Liver (tissue), 9 donors: ENCODE measurements around the gene GRIK1. TPM values are rescaled to one million over a fixed set of nuclear protein-coding genes. Genes with fewer than 3 reads are reported as not detected.

Experiments used
- DNase-seq: peaks from one replicate; pipeline ENCODE4 v3.0.0-alpha.2; 2017; ENCODE audit warnings: low spot score
- H3K27ac ChIP-seq, 2 donors: one replicate each; pipeline ENCODE4 v1.7.0; 2013; ENCODE audit warnings: inconsistent platforms in 2 of 2, low read length in 2 of 2, control low read depth in 1 of 2, low read depth in 1 of 2, mild to moderate bottlenecking in 1 of 2
- H3K27me3 ChIP-seq, 4 donors: one replicate each; pipeline versions ENCODE4 v1.6.1 to v1.7.0; 2013; ENCODE audit warnings: low read length in 3 of 4, inconsistent platforms in 1 of 4, mild to moderate bottlenecking in 1 of 4, moderate library complexity in 1 of 4; ENCODE audit not compliant: control insufficient read depth in 4 of 4, insufficient read depth in 4 of 4
- H3K36me3 ChIP-seq, 4 donors: one replicate each; pipeline versions ENCODE4 v1.6.1 to v1.7.0; 2013; ENCODE audit warnings: low read length in 3 of 4, mild to moderate bottlenecking in 3 of 4, low read depth in 1 of 4, moderate library complexity in 1 of 4; ENCODE audit not compliant: control insufficient read depth in 4 of 4, insufficient read depth in 3 of 4
- H3K4me1 ChIP-seq, 4 donors: one replicate each; pipeline versions ENCODE4 v1.6.1 to v1.7.0; 2013; ENCODE audit warnings: low read length in 3 of 4, mild to moderate bottlenecking in 3 of 4, moderate library complexity in 1 of 4; ENCODE audit not compliant: control insufficient read depth in 4 of 4, insufficient read depth in 4 of 4
- H3K4me3 ChIP-seq, 3 donors: one replicate each; pipeline versions ENCODE4 v1.6.1 to v1.7.0; 2013; ENCODE audit warnings: low read length in 3 of 3, control low read depth in 1 of 3, low read depth in 1 of 3, mild to moderate bottlenecking in 1 of 3
- H3K9ac ChIP-seq, 2 donors: one replicate each; pipeline ENCODE4 v1.7.0; 2013; ENCODE audit warnings: low read length in 2 of 2, mild to moderate bottlenecking in 2 of 2, moderate library complexity in 2 of 2, control low read depth in 1 of 2, low read depth in 1 of 2
- H3K9me3 ChIP-seq, 4 donors: one replicate each; pipeline versions ENCODE4 v1.6.1 to v1.7.0; 2013; ENCODE audit warnings: low read length in 3 of 4; ENCODE audit not compliant: control insufficient read depth in 4 of 4
- EGR1 ChIP-seq, 2 donors: IDR thresholded peaks; 2 replicates each; pipeline ENCODE4 v1.6.1; 2016 to 2018; ENCODE audit warnings: antibody characterized with exemption in 2 of 2, low read depth in 2 of 2
- FOXA1 ChIP-seq: IDR thresholded peaks from 2 replicates; pipeline ENCODE4 v1.6.1; 2016; ENCODE audit warnings: antibody characterized with exemption
- FOXA2 ChIP-seq: IDR thresholded peaks from 2 replicates; pipeline ENCODE4 v1.6.1; 2016; ENCODE audit warnings: antibody characterized with exemption
- GABPA ChIP-seq, 2 donors: IDR thresholded peaks in 1 of 2; conservative IDR thresholded peaks in 1 of 2; 2 replicates each; pipeline ENCODE4 v1.6.1; 2016; ENCODE audit warnings: antibody characterized with exemption in 2 of 2, mild to moderate bottlenecking in 1 of 2, moderate library complexity in 1 of 2
- HNF4A ChIP-seq, 2 donors: conservative IDR thresholded peaks; 2 replicates each; pipeline ENCODE4 v1.6.1; 2016; ENCODE audit warnings: antibody characterized with exemption in 2 of 2, mild to moderate bottlenecking in 2 of 2
- HNF4G ChIP-seq: IDR thresholded peaks from 2 replicates; pipeline ENCODE4 v1.6.1; 2016; ENCODE audit warnings: antibody characterized with exemption
- JUND ChIP-seq, 2 donors: IDR thresholded peaks; 2 replicates each; pipeline ENCODE4 v1.6.1; 2016; ENCODE audit warnings: antibody characterized with exemption in 2 of 2
- NR2F2 ChIP-seq: IDR thresholded peaks from 2 replicates; pipeline ENCODE4 v1.6.1; 2016; ENCODE audit warnings: antibody characterized with exemption
- RAD21 ChIP-seq, 2 donors: IDR thresholded peaks; 2 replicates each; pipeline ENCODE4 v1.6.1; 2016; ENCODE audit warnings: antibody characterized with exemption in 2 of 2, mild to moderate bottlenecking in 2 of 2
- RXRA ChIP-seq, 2 donors: IDR thresholded peaks; 2 replicates each; pipeline ENCODE4 v1.6.1; 2017 to 2018; ENCODE audit warnings: antibody characterized with exemption in 2 of 2, mild to moderate bottlenecking in 1 of 2
- SP1 ChIP-seq: IDR thresholded peaks from 2 replicates; pipeline ENCODE4 v1.6.1; 2018; ENCODE audit warnings: antibody characterized with exemption, mild to moderate bottlenecking
- TAF1 ChIP-seq: conservative IDR thresholded peaks from 2 replicates; pipeline ENCODE4 v1.6.1; 2016; ENCODE audit warnings: antibody characterized with exemption, mild to moderate bottlenecking
- YY1 ChIP-seq: IDR thresholded peaks from 2 replicates; pipeline ENCODE4 v1.6.1; 2016; ENCODE audit warnings: antibody characterized with exemption, mild to moderate bottlenecking
- ZBTB33 ChIP-seq: IDR thresholded peaks from 2 replicates; pipeline ENCODE4 v1.6.1; 2016; ENCODE audit warnings: antibody characterized with exemption
- WGBS: extraction: QIAGEN DNeasy Blood & Tissue Kit; methylation state at CpG from one replicate; pipeline ENCODE4 v1.1.7; 2013; 5-methylcytosine and 5-hydroxymethylcytosine counted together
- polyA plus RNA-seq, 2 donors: library from polyadenylated mRNA; stranded (reverse) in 1 of 2; unstranded in 1 of 2; fragments of 200-250 nt in 1 of 2; fragments of >200 nt in 1 of 2; fragmentation: Nextera tagmentation in 1 of 2; extraction: Ambion mirVana in 1 of 2; gene quantifications; one replicate each; pipeline versions ENCODE4 v1.2.1 to v1.2.3, GENCODE V29; 2013 to 2015
- total RNA-seq, 2 donors: library from RNA; depleted of rRNA; stranded (reverse); fragments of >200 nt; gene quantifications; one replicate each; pipeline ENCODE4 v1.2.3, GENCODE V29; 2014
- TF ChIP-seq, protein P1 (sequence below): IDR thresholded peaks from 2 replicates; pipeline ENCODE4 v1.6.1; 2016; ENCODE audit warnings: antibody characterized with exemption, mild to moderate bottlenecking
- TF ChIP-seq, protein P2 (sequence below): fragments of 150-350 bp; IDR thresholded peaks from 2 replicates; pipeline ENCODE4 v1.5.1; 2017; ENCODE audit warnings: improper control_type of control experiment, low read depth, low read length; ENCODE audit not compliant: missing input control
- TF ChIP-seq, protein P3 (sequence below): IDR thresholded peaks from 2 replicates; pipeline ENCODE4 v1.6.1; 2016; ENCODE audit warnings: antibody characterized with exemption
- TF ChIP-seq, protein P4 (sequence below): IDR thresholded peaks from 2 replicates; pipeline ENCODE4 v1.6.1; 2016; ENCODE audit warnings: antibody characterized with exemption
- donor health status: healthy.
- donor health status: healthy.
- donor health status: healthy.
- donor health status: healthy.
- donor health status: healthy.

The GRIK1 gene
- total and polyA plus RNA-seq, 4 donors, result 0.02 to 0.14 (median 0.05) TPM; not detected in 1

GRCh38 chr21:29509121-29509520, 430.7 kb downstream of the GRIK1 start (continued):
- TF ChIP-seq, protein P1, sequence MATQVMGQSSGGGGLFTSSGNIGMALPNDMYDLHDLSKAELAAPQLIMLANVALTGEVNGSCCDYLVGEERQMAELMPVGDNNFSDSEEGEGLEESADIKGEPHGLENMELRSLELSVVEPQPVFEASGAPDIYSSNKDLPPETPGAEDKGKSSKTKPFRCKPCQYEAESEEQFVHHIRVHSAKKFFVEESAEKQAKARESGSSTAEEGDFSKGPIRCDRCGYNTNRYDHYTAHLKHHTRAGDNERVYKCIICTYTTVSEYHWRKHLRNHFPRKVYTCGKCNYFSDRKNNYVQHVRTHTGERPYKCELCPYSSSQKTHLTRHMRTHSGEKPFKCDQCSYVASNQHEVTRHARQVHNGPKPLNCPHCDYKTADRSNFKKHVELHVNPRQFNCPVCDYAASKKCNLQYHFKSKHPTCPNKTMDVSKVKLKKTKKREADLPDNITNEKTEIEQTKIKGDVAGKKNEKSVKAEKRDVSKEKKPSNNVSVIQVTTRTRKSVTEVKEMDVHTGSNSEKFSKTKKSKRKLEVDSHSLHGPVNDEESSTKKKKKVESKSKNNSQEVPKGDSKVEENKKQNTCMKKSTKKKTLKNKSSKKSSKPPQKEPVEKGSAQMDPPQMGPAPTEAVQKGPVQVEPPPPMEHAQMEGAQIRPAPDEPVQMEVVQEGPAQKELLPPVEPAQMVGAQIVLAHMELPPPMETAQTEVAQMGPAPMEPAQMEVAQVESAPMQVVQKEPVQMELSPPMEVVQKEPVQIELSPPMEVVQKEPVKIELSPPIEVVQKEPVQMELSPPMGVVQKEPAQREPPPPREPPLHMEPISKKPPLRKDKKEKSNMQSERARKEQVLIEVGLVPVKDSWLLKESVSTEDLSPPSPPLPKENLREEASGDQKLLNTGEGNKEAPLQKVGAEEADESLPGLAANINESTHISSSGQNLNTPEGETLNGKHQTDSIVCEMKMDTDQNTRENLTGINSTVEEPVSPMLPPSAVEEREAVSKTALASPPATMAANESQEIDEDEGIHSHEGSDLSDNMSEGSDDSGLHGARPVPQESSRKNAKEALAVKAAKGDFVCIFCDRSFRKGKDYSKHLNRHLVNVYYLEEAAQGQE, result no peak

- no peaks in the 10 kb centered on the region for H3K36me3 ChIP-seq
- no peaks in the 10 kb centered on the region for H3K27me3 ChIP-seq
- no peak for DNase-seq
- no peak overlapping the region for H3K4me3 ChIP-seq
- no peak overlapping the region for H3K27ac ChIP-seq
- no peaks in the 10 kb centered on the region for H3K4me1 ChIP-seq
- no peaks in the 10 kb centered on the region for H3K9me3 ChIP-seq
- TF ChIP-seq EGR1 (IDR thresholded peaks at IDR 0.05; ENCODE audit: low read depth in 2 of 2) (no peak), RAD21 (IDR thresholded peaks at IDR 0.05) (no peak), NR2F2 (no peak), HNF4A (conservative IDR thresholded peaks at IDR 0.05) (no peak), SP1 (no peak), ZBTB33 (no peak), JUND (IDR thresholded peaks at IDR 0.05) (no peak), GABPA (IDR thresholded peaks at IDR 0.05 in 1 of 2, conservative IDR thresholded peaks at IDR 0.05 in 1 of 2) (no peak), TAF1 (no peak), YY1 (no peak), FOXA2 (no peak), HNF4G (no peak), RXRA (IDR thresholded peaks at IDR 0.05) (no peak), FOXA1 (no peak)
- TF ChIP-seq, protein P2, sequence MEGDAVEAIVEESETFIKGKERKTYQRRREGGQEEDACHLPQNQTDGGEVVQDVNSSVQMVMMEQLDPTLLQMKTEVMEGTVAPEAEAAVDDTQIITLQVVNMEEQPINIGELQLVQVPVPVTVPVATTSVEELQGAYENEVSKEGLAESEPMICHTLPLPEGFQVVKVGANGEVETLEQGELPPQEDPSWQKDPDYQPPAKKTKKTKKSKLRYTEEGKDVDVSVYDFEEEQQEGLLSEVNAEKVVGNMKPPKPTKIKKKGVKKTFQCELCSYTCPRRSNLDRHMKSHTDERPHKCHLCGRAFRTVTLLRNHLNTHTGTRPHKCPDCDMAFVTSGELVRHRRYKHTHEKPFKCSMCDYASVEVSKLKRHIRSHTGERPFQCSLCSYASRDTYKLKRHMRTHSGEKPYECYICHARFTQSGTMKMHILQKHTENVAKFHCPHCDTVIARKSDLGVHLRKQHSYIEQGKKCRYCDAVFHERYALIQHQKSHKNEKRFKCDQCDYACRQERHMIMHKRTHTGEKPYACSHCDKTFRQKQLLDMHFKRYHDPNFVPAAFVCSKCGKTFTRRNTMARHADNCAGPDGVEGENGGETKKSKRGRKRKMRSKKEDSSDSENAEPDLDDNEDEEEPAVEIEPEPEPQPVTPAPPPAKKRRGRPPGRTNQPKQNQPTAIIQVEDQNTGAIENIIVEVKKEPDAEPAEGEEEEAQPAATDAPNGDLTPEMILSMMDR, result no peak
- TF ChIP-seq, protein P3, sequence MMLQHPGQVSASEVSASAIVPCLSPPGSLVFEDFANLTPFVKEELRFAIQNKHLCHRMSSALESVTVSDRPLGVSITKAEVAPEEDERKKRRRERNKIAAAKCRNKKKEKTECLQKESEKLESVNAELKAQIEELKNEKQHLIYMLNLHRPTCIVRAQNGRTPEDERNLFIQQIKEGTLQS, result no peak
- TF ChIP-seq, protein P1, result no peak
- TF ChIP-seq, protein P4, sequence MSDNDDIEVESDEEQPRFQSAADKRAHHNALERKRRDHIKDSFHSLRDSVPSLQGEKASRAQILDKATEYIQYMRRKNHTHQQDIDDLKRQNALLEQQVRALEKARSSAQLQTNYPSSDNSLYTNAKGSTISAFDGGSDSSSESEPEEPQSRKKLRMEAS, result no peak
- no peak overlapping the region for H3K9ac ChIP-seq
- WGBS, result 87% methylated on average over 4 of the region's 4 CpGs
Observed at GRCh38 chr21:29508301-29508700, 431.5 kb downstream of the GRIK1 start.
